Peyer's patch (tissue), 4 donors: ENCODE data around the gene GINS2. TPM values are rescaled to one million over a fixed set of nuclear protein-coding genes. Genes with fewer than 3 reads are reported as not detected.

Experiments
- DNase-seq, 3 donors: peaks; one replicate each; pipeline ENCODE4 v3.0.0-alpha.2; 2017 to 2019
- H3K27ac ChIP-seq, 4 donors: fragments of 200-600 bp; sonication (generic); one replicate each; pipeline ENCODE4 v1.5.1; 2016 to 2019
- H3K27me3 ChIP-seq, 2 donors: fragments of 200-600 bp; sonication (generic); one replicate each; pipeline ENCODE4 v1.5.1; 2019
- H3K36me3 ChIP-seq, 3 donors: fragments of 200-600 bp; sonication (generic); one replicate each; pipeline ENCODE4 v1.5.1; 2016 to 2019
- H3K4me1 ChIP-seq, 4 donors: fragments of 200-600 bp; sonication (generic); one replicate each; pipeline ENCODE4 v1.5.1; 2016 to 2019
- H3K4me3 ChIP-seq, 4 donors: fragments of 200-600 bp; sonication (generic); 1 replicate in 3 of 4; 2 replicates in 1 of 4; pipeline ENCODE4 v1.5.1; 2016 to 2019; ENCODE audit warnings: mild to moderate bottlenecking in 1 of 4
- H3K9me3 ChIP-seq, 4 donors: fragments of 200-600 bp; sonication (generic); one replicate each; pipeline ENCODE4 v1.5.1; 2016 to 2019; ENCODE audit warnings: mild to moderate bottlenecking in 1 of 4
- CTCF ChIP-seq, 6 experiments: fragments of 450-650 bp in 4 of 6; fragments of 200-600 bp in 2 of 6; sonication (generic) in 1 of 6; IDR thresholded peaks; one replicate each; pipeline ENCODE4 v1.5.1; 2017 to 2019; ENCODE audit warnings: antibody characterized with exemption in 6 of 6, mild to moderate bottlenecking in 3 of 6, moderate library complexity in 1 of 6
- POLR2A ChIP-seq, 2 donors: fragments of 450-650 bp; IDR thresholded peaks; one replicate each; pipeline ENCODE4 v1.5.1; 2017; ENCODE audit warnings: antibody characterized with exemption in 2 of 2, mild to moderate bottlenecking in 2 of 2, moderate library complexity in 2 of 2
- total RNA-seq, 4 donors: library from RNA; depleted of rRNA; stranded (reverse); fragments of >200 nt; gene quantifications; one replicate each; pipeline ENCODE4 v1.1.0, GENCODE V29; 2016

GINS2 gene
- total RNA-seq, 4 donors from 2014 or later = 2.9 to 10.7 (median 5.2) TPM

GRCh38 chr16:85650135-85650843 is 38.5 kb downstream of the GINS2 start:
- Histone ChIP-seq H3K27ac (no peak overlapping the region), H3K36me3 (peaks cover 0 to 41% (median 0%) of the 10 kb centered on the region in 3 donors), H3K9me3 (no peaks in the 10 kb centered on the region), H3K4me3 (no peak overlapping the region), H3K4me1 (peaks cover 0 to 34% (median 0%) of the 10 kb centered on the region in 4 donors), H3K27me3 (no peaks in the 10 kb centered on the region)
- no peak for DNase-seq
- no peak for TF ChIP-seq CTCF (IDR thresholded peaks at IDR 0.05)
- no peak for TF ChIP-seq POLR2A (IDR thresholded peaks at IDR 0.05)

- Histone ChIP-seq H3K4me3 (no peak overlapping the region), H3K36me3 (peaks cover 0 to 34% (median 0%) of the 10 kb centered on the region in 3 donors), H3K27me3 (no peaks in the 10 kb centered on the region), H3K27ac (no peak overlapping the region), H3K9me3 (no peaks in the 10 kb centered on the region), H3K4me1 (peaks cover 0 to 41% (median 0%) of the 10 kb centered on the region in 4 donors)
- DNase-seq = no peak
- TF ChIP-seq POLR2A (IDR thresholded peaks at IDR 0.05) (no peak), CTCF (IDR thresholded peaks at IDR 0.05) (no peak)
Observed at GRCh38 chr16:85649411-85650134, 39.2 kb downstream of the GINS2 start.

GRCh38 chr16:85648805-85649204 is 39.9 kb downstream of the GINS2 start:
- Histone ChIP-seq H3K36me3 (peaks cover 0 to 27% (median 0%) of the 10 kb centered on the region in 3 donors), H3K9me3 (no peaks in the 10 kb centered on the region), H3K27me3 (no peaks in the 10 kb centered on the region), H3K4me1 (peaks cover 0 to 45% (median 0%) of the 10 kb centered on the region in 4 donors), H3K4me3 (no peak overlapping the region), H3K27ac (no peak overlapping the region)
- TF ChIP-seq CTCF (IDR thresholded peaks at IDR 0.05) (no peak), POLR2A (IDR thresholded peaks at IDR 0.05) (no peak)
- no peak for DNase-seq

GRCh38 chr16:85648070-85648714 is 40.6 kb downstream of the GINS2 start:
- no peaks in the 10 kb centered on the region for H3K9me3 ChIP-seq
- no peaks in the 10 kb centered on the region for H3K27me3 ChIP-seq
- no peak overlapping the region for H3K4me3 ChIP-seq
- no peak overlapping the region for H3K27ac ChIP-seq
- H3K4me1 ChIP-seq = peaks cover 0 to 44% (median 0%) of the 10 kb centered on the region in 4 donors
- no peak for DNase-seq
- peaks cover 0 to 23% (median 0%) of the 10 kb centered on the region in 3 donors for H3K36me3 ChIP-seq
- no peak for TF ChIP-seq POLR2A (IDR thresholded peaks at IDR 0.05)
- no peak for TF ChIP-seq CTCF (IDR thresholded peaks at IDR 0.05)

- no peaks in the 10 kb centered on the region for H3K9me3 ChIP-seq
- no peaks in the 10 kb centered on the region for H3K27me3 ChIP-seq
- DNase-seq = no peak
- H3K4me3 ChIP-seq = no peak overlapping the region
- no peak for TF ChIP-seq POLR2A (IDR thresholded peaks at IDR 0.05)
- no peak for TF ChIP-seq CTCF (IDR thresholded peaks at IDR 0.05)
- peaks cover 0 to 23% (median 0%) of the 10 kb centered on the region in 3 donors for H3K36me3 ChIP-seq
- no peak overlapping the region for H3K27ac ChIP-seq
- peaks cover 0 to 40% (median 0%) of the 10 kb centered on the region in 4 donors for H3K4me1 ChIP-seq
Observed at GRCh38 chr16:85646976-85647375, 41.8 kb downstream of the GINS2 start.
